ENCODE measurements around the gene DLG5. TPM values are rescaled to one million over a fixed set of nuclear protein-coding genes. Genes with fewer than 3 reads are reported as not detected.

Gene DLG5
- total and polyA plus RNA-seq, 11 donors: 5.2 to 27.1 (median 12.8) TPM

DNA sequence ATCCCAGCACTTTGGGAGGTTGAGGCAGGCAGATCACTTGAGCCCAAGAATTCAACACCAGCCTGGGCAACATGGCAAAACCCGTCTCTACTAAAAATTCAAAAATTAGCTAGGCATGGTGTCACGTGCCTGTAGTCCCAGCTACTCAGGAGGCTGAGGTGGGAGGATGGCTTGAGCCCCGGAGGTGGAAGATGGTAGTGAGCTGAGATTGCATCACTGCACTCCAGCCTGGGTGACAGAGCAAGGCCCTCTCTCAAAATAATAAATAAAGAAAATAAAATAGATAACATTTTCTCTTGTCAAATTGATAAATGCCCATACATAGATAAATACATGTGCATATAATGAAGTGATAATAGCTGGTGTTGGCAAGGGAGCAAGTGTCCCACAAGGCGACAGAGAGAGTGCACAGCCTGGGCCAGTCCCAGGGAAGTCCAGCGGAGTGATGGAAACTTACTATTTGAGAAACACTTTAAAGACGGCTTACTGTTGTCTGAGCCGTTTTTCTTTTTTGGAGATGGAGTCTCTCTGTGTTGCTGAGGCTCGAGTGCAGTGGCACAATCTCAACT lies 33.4 kb upstream of the DLG5 start:
- Histone ChIP-seq H3K4me1 (no peaks in the 10 kb centered on the region), H3K9me3 (no peaks in the 10 kb centered on the region), H3K27me3 (peaks cover 0 to 4% (median 0%) of the 10 kb centered on the region in 9 donors), H3K36me3 (no peaks in the 10 kb centered on the region), H3K4me3 (no peak overlapping the region), H3K27ac (no peak overlapping the region)
- no peak for ATAC-seq
- 81 to 91% (median 88%) methylated on average over 8 of the region's 8 CpGs for WGBS, 4 donors
- TF ChIP-seq, protein P1, sequence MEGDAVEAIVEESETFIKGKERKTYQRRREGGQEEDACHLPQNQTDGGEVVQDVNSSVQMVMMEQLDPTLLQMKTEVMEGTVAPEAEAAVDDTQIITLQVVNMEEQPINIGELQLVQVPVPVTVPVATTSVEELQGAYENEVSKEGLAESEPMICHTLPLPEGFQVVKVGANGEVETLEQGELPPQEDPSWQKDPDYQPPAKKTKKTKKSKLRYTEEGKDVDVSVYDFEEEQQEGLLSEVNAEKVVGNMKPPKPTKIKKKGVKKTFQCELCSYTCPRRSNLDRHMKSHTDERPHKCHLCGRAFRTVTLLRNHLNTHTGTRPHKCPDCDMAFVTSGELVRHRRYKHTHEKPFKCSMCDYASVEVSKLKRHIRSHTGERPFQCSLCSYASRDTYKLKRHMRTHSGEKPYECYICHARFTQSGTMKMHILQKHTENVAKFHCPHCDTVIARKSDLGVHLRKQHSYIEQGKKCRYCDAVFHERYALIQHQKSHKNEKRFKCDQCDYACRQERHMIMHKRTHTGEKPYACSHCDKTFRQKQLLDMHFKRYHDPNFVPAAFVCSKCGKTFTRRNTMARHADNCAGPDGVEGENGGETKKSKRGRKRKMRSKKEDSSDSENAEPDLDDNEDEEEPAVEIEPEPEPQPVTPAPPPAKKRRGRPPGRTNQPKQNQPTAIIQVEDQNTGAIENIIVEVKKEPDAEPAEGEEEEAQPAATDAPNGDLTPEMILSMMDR (IDR thresholded peaks at IDR 0.05): no peak
- TF ChIP-seq POLR2A (IDR thresholded peaks at IDR 0.05): no peak
- no peak for DNase-seq
- intact Hi-C loops (cut with DNase I): no loop called here

DNA sequence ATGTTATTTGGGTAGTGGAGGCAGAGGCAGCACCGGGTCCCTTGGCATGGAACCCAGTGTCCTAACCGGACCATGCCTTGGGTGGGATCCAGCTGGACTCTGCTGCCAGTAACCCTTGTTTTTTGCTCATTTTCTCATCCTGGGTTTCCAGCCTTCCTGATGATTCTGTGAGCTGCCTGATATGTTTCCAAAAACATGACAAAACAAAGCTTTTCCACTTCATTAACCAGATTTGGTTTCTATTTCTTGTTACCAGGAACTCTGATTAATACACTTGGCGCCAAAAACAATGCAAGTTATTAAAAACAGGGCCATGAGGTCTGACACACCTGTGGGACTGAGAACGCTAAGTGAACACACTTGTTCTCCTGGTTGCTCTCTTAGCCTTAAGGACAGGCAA lies 32.8 kb upstream of the DLG5 start:
- H3K36me3 ChIP-seq: no peaks in the 10 kb centered on the region
- WGBS, 4 donors: 59 to 70% (median 66%) methylated on average over 4 of the region's 4 CpGs
- no peak overlapping the region for H3K27ac ChIP-seq
- ATAC-seq (no peak), DNase-seq (no peak)
- H3K9me3 ChIP-seq: no peaks in the 10 kb centered on the region
- intact Hi-C loops (cut with DNase I): no loop called here
- TF ChIP-seq, protein P1 (IDR thresholded peaks at IDR 0.05): no peak
- TF ChIP-seq POLR2A (IDR thresholded peaks at IDR 0.05): no peak
- peaks cover 0 to 4% (median 0%) of the 10 kb centered on the region in 9 donors for H3K27me3 ChIP-seq
- H3K4me1 ChIP-seq: no peaks in the 10 kb centered on the region
- H3K4me3 ChIP-seq: no peak overlapping the region

DNA sequence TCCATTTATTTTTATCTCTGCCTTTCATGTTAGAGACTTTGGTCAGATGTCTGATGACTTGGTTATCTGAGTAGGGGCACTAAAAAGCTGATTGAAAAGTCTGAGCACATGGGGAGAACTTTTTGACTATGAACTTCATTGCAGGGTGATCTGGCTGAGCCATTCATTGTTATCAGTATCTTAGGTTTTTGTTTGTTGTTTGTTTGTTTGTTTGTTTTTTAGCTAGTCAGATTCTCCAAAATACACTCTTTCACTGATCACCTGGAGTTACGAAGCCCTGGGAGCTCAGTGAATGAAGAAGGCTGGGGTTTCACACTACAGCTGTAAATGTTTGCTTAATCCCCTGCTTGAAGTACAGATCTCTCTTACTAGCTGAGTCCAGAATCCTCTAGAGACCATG lies 28.6 kb upstream of the DLG5 start:
- Histone ChIP-seq H3K36me3 (no peaks in the 10 kb centered on the region), H3K27me3 (peaks cover 0 to 4% (median 0%) of the 10 kb centered on the region in 9 donors), H3K27ac (no peak overlapping the region), H3K4me3 (no peak overlapping the region), H3K4me1 (no peaks in the 10 kb centered on the region), H3K9me3 (peaks cover 0 to 31% (median 16%) of the 10 kb centered on the region in 12 donors)
- DNase-seq (no peak), ATAC-seq (no peak)
- intact Hi-C loops (cut with DNase I): no loop called here
- no peak for TF ChIP-seq POLR2A (IDR thresholded peaks at IDR 0.05)
- TF ChIP-seq, protein P1 (IDR thresholded peaks at IDR 0.05): no peak
- 65 to 85% (median 76%) methylated on average over 1 of the region's 1 CpG for WGBS, 4 donors

DNA sequence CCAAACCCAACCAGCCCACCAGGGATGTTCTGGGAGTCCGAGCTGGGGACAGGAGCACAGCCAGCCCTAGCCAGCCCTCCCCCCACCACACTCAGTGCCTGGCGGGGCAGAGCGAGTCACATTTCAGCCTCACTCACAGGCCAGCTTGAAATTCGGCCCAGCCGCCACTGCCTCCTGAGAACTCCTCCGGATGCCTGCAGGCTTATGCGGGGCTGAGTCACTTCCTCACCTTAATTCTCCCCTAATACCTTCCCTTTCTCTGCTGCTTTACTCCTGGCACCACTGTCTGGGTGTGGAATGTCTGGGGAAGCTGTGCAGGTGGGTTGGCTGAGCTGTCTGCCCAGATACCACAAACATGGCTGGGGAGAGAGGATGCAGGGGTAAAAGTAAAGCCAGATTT lies 22.6 kb upstream of the DLG5 start:
- TF ChIP-seq, protein P1 (IDR thresholded peaks at IDR 0.05): no peak
- TF ChIP-seq POLR2A (IDR thresholded peaks at IDR 0.05): no peak
- Histone ChIP-seq H3K9me3 (peaks cover 0 to 33% (median 16%) of the 10 kb centered on the region in 12 donors), H3K4me3 (no peak overlapping the region), H3K27ac (no peak overlapping the region), H3K27me3 (no peaks in the 10 kb centered on the region), H3K36me3 (no peaks in the 10 kb centered on the region), H3K4me1 (no peaks in the 10 kb centered on the region)
- DNase-seq (no peak), ATAC-seq (peak in 1 of 4 donors; percentile 60)
- WGBS, 4 donors: 36 to 42% (median 38%) methylated on average over 7 of the region's 7 CpGs
- intact Hi-C loops (cut with DNase I): no loop called here

All from heart left ventricle (tissue), 16 donors.